IMR-90 (cell line): ENCODE measurements around the gene GSE1. TPM values are rescaled to one million over a fixed set of nuclear protein-coding genes. Genes with fewer than 3 reads are reported as not detected.

Source experiments
- ATAC-seq: fragments of 200-7000 bp; cut with Tn5 transposase; 2 replicates; pipeline ENCODE4 v1.9.1; 2020; ENCODE audit warnings: low read depth, mild to moderate bottlenecking, moderate library complexity
- BruUV-seq: library from RNA; stranded (reverse); fragments of 400-500 nt; replicated peaks from 2 replicates; lab custom pipeline; 2021; lab: Mats Ljungman, UMichigan
- CTCF ChIA-PET: fragments of 300-600 bp; formaldehyde crosslinking; extraction: SDS; loops from one replicate; lab custom pipeline; 2021; ENCODE audit warnings: antibody characterized with exemption; lab: Yijun Ruan, JAX
- POLR2A ChIA-PET: fragments of 300-600 bp; sonication (Branson Sonifier 250); formaldehyde crosslinking; loops from one replicate; lab custom pipeline; 2022; ENCODE audit warnings: antibody characterized with exemption; ENCODE audit not compliant: unreplicated experiment; lab: Charles Lee
- DNase-seq: peaks from one replicate; pipeline ENCODE4 v3.0.0; 2013
- H2AFZ ChIP-seq: replicated peaks from 2 replicates; pipeline ENCODE3; 2013; ENCODE audit warnings: low read length, mild to moderate bottlenecking; ENCODE audit not compliant: poor library complexity
- H2AK5ac ChIP-seq: 2 replicates; pipeline ENCODE4 v1.6.1; 2013; ENCODE audit warnings: low read depth, low read length, inconsistent platforms
- H2AK9ac ChIP-seq: replicated peaks from 2 replicates; pipeline ENCODE3; 2013; ENCODE audit warnings: mild to moderate bottlenecking, low read depth, low read length, moderate library complexity; ENCODE audit not compliant: poor library complexity
- H2BK120ac ChIP-seq: 2 replicates; pipeline ENCODE4 v1.6.1; 2013; ENCODE audit warnings: low read depth, low read length, inconsistent platforms
- H2BK15ac ChIP-seq: 3 replicates; pipeline ENCODE4 v1.6.1; 2013; ENCODE audit warnings: low read depth, low read length, inconsistent platforms
- H2BK20ac ChIP-seq: 2 replicates; pipeline ENCODE4 v1.6.1; 2013; ENCODE audit warnings: low read depth, mild to moderate bottlenecking, inconsistent platforms, low read length, moderate library complexity
- H2BK5ac ChIP-seq: 2 replicates; pipeline ENCODE4 v1.6.1; 2013; ENCODE audit warnings: mild to moderate bottlenecking, low read depth, low read length, inconsistent platforms; ENCODE audit not compliant: poor library complexity, severe bottlenecking
- H3K14ac ChIP-seq: replicated peaks from 2 replicates; pipeline ENCODE4 v1.6.1; 2013; ENCODE audit warnings: low read depth, low read length, inconsistent platforms
- H3K18ac ChIP-seq: 2 replicates; pipeline ENCODE4 v1.6.1; 2013; ENCODE audit warnings: low read depth, low read length, control low read depth
- H3K23ac ChIP-seq: 2 replicates; pipeline ENCODE4 v1.6.1; 2013; ENCODE audit warnings: low read depth, low read length, inconsistent platforms
- H3K27ac ChIP-seq: 2 replicates; pipeline ENCODE4 v1.5.1; 2013; ENCODE audit warnings: mild to moderate bottlenecking, control low read depth, low read length; ENCODE audit not compliant: insufficient read depth
- H3K27me3 ChIP-seq: 2 replicates; pipeline ENCODE4 v1.6.1; 2013; ENCODE audit warnings: low read length; ENCODE audit not compliant: control insufficient read depth, insufficient read depth
- H3K36me3 ChIP-seq: 2 replicates; pipeline ENCODE4 v1.6.1; 2013; ENCODE audit warnings: low read length, mixed read lengths; ENCODE audit not compliant: control insufficient read depth, insufficient read depth
- H3K4ac ChIP-seq: 2 replicates; pipeline ENCODE4 v1.6.1; 2013; ENCODE audit warnings: low read depth, low read length, inconsistent platforms
- H3K4me1 ChIP-seq: 2 replicates; pipeline ENCODE4 v1.6.1; 2013; ENCODE audit warnings: low read length, mixed read lengths; ENCODE audit not compliant: control insufficient read depth, insufficient read depth
- H3K4me2 ChIP-seq: 2 replicates; pipeline ENCODE4 v1.6.1; 2013; ENCODE audit warnings: low read depth, mild to moderate bottlenecking, control low read depth, low read length, moderate library complexity
- H3K4me3 ChIP-seq: 2 replicates; pipeline ENCODE4 v1.5.1; 2013; ENCODE audit warnings: low read depth, mild to moderate bottlenecking, control low read depth, low read length, moderate library complexity; ENCODE audit not compliant: insufficient read depth
- H3K56ac ChIP-seq: 2 replicates; pipeline ENCODE4 v1.6.1; 2013; ENCODE audit warnings: low read length, inconsistent platforms; ENCODE audit not compliant: insufficient read depth; ENCODE audit errors: extremely low read depth
- H3K79me1 ChIP-seq, 2 experiments: 2 replicates each; pipeline ENCODE4 v1.6.1; 2013; ENCODE audit warnings: low read length in 2 of 2, inconsistent platforms in 1 of 2, low read depth in 1 of 2
- H3K9ac ChIP-seq: 2 replicates; pipeline ENCODE4 v1.6.1; 2013; ENCODE audit warnings: low read depth, low read length, control low read depth
- H3K9me1 ChIP-seq: 2 replicates; pipeline ENCODE4 v1.6.1; 2013; ENCODE audit warnings: low read length, inconsistent platforms; ENCODE audit not compliant: insufficient read depth
- H3K9me3 ChIP-seq: 2 replicates; pipeline ENCODE4 v1.6.1; 2013; ENCODE audit warnings: low read length; ENCODE audit not compliant: control insufficient read depth, insufficient read depth
- H4K20me1 ChIP-seq: 2 replicates; pipeline ENCODE4 v1.6.1; 2013; ENCODE audit warnings: low read length, inconsistent platforms; ENCODE audit not compliant: insufficient read depth
- H4K5ac ChIP-seq: 2 replicates; pipeline ENCODE4 v1.6.1; 2013; ENCODE audit warnings: mild to moderate bottlenecking, low read depth, low read length, control low read depth
- H4K8ac ChIP-seq, 2 experiments: 2 replicates each; pipeline ENCODE4 v1.6.1; 2013; ENCODE audit warnings: low read depth in 2 of 2, low read length in 2 of 2, control low read depth in 1 of 2, inconsistent platforms in 1 of 2
- H4K91ac ChIP-seq: 2 replicates; pipeline ENCODE4 v1.6.1; 2013; ENCODE audit warnings: low read depth, low read length, inconsistent platforms; ENCODE audit not compliant: insufficient read depth
- RFX5 ChIP-seq: IDR thresholded peaks from 2 replicates; pipeline ENCODE4 v1.8.0; 2012; ENCODE audit warnings: low read depth, mild to moderate bottlenecking, low read length, moderate library complexity
- USF2 ChIP-seq: fragments of 150-350 bp; IDR thresholded peaks from 2 replicates; pipeline ENCODE4 v1.6.1; 2017; ENCODE audit warnings: mild to moderate bottlenecking, antibody characterized with exemption, low read length, low read depth
- WGBS, 2 experiments: methylation state at CpG; one replicate each; pipeline versions ENCODE4 v1.1.5 to v1.1.7; 2013; ENCODE audit warnings: missing lambda C conversion rate in 2 of 2; ENCODE audit not compliant: insufficient read length in 1 of 2; ENCODE audit errors: extremely low coverage in 2 of 2; 5-methylcytosine and 5-hydroxymethylcytosine counted together
- dilution Hi-C: fragments of 300-500 bp; cut with HindIII; formaldehyde crosslinking; loops from one replicate; pipeline ENCODE4 v1.14.3; 2018; ENCODE audit warnings: low sequenced_read_pairs; ENCODE audit not compliant: unreplicated experiment
- in situ Hi-C: fragments of 300-500 bp; cut with MboI; formaldehyde crosslinking; loops from 3 replicates; pipeline ENCODE4 v1.14.3; 2019; ENCODE audit warnings: low sequenced_read_pairs, inconsistent platforms, mixed read lengths
- intact Hi-C: fragments of 100-400 bp; cut with micrococcal nuclease; formaldehyde crosslinking; loops from 2 replicates; pipeline ENCODE4 v1.10.0; 2022
- polyA plus RNA-seq, 3 experiments: library from polyadenylated mRNA; depleted of rRNA; stranded (reverse); fragments of >200 nt; gene quantifications; 2 replicates each; pipeline ENCODE4 v1.2.3, GENCODE V29; 2012; ENCODE audit warnings: low replicate concordance in 1 of 3
- total RNA-seq: library from RNA; depleted of rRNA; stranded (reverse); fragments of >200 nt; gene quantifications from 2 replicates; pipeline ENCODE4 v1.2.3, GENCODE V29; 2012

Gene GSE1
- total and polyA plus RNA-seq, 2 of the 4 experiments (the other 2 are of a cell fraction): 14.9 to 25.5 TPM

DNA sequence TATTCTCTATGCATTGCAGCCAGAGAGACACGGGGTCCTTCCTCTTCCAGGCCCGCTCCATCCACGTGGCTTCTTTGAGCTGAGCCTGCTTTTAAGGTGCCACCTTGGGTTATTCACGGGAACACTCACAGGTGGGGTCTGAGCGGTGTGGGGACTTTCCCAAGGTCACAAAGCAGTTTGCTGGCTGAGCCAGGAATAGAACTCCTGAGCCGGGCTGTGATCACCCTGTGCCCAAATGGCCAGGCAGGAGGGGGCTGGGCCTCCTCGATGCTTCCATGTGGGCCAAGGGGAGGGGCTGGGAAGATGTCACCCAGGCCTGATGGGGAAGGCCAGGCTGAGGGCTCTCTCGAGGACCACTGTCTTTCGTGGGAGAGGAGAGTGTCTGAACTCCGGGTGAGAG, 13.0 kb upstream of the GSE1 start:
- in situ Hi-C loops: no loop called here
- H3K36me3 ChIP-seq: no peaks in the 10 kb centered on the region
- H3K4me1 ChIP-seq: peaks cover 7% of the 10 kb centered on the region; the same call in 1 of the 2 replicates
- H3K4me2 ChIP-seq: no peak overlapping the region
- BruUV-seq: no TSS peak
- H3K9ac ChIP-seq: no peak overlapping the region
- ChIA-PET CTCF (no interaction called here), POLR2A (no interaction called here)
- peak overlapping the region; percentile 46 for H3K4ac ChIP-seq
- dilution Hi-C loops: no loop called here
- H4K8ac ChIP-seq: no peak overlapping the region
- H4K5ac ChIP-seq: no peak overlapping the region
- peaks cover 85% of the 10 kb centered on the region for H4K20me1 ChIP-seq
- no peak overlapping the region for H2BK5ac ChIP-seq
- H4K91ac ChIP-seq: peak overlapping the region; percentile 21
- 86% methylated on average over 4 of the region's 10 CpGs; no CpG with 5 or more reads in 1 of the 2 experiments for WGBS, 2 experiments
- H2AK9ac ChIP-seq: peak overlapping the region; percentile 62
- DNase-seq: no peak
- no peak overlapping the region for H2BK20ac ChIP-seq
- intact Hi-C loops: no loop called here
- no peaks in the 10 kb centered on the region for H3K27me3 ChIP-seq
- no peak overlapping the region for H3K4me3 ChIP-seq
- H3K27ac ChIP-seq: no peak overlapping the region
- no peak overlapping the region for H3K14ac ChIP-seq
- no peak overlapping the region for H2BK15ac ChIP-seq
- ATAC-seq: no peak
- peak overlapping the region; percentile 43; the same call in 1 of the 2 replicates for H2AK5ac ChIP-seq
- H2AFZ ChIP-seq: no peak overlapping the region
- no peak overlapping the region for H3K18ac ChIP-seq
- H3K79me1 ChIP-seq: peaks cover 22 to 57% of the 10 kb centered on the region in 2 experiments; a peak in 3 of 4 replicates
- peaks cover 12% of the 10 kb centered on the region for H3K9me1 ChIP-seq
- no peak overlapping the region; the same call in 1 of the 2 replicates for H3K23ac ChIP-seq
- no peaks in the 10 kb centered on the region for H3K9me3 ChIP-seq
- no peak overlapping the region for H2BK120ac ChIP-seq
- TF ChIP-seq USF2: no peak
- TF ChIP-seq RFX5: no peak
- H3K56ac ChIP-seq: no peak overlapping the region
